Lower lobe of right lung (tissue), 2 donors: ENCODE measurements around the gene LRCH1. TPM values are rescaled to one million over a fixed set of nuclear protein-coding genes. Genes with fewer than 3 reads are reported as not detected.

ENCODE experiments used
- ATAC-seq, 2 donors: fragments of 200-7000 bp; cut with Tn5 transposase; one replicate each; pipeline ENCODE4 v1.9.1; 2020 to 2022; ENCODE audit warnings: mild to moderate bottlenecking in 2 of 2, moderate library complexity in 2 of 2
- DNase-seq: peaks from one replicate; pipeline ENCODE4 v3.0.0-alpha.2; 2020
- H3K27ac ChIP-seq: fragments of 200-600 bp; one replicate; pipeline ENCODE4 v1.8.0; 2022
- H3K27me3 ChIP-seq: fragments of 200-600 bp; one replicate; pipeline ENCODE4 v1.8.0; 2022; ENCODE audit warnings: low read depth
- H3K36me3 ChIP-seq: fragments of 200-600 bp; one replicate; pipeline ENCODE4 v1.8.0; 2022; ENCODE audit warnings: mild to moderate bottlenecking
- H3K4me1 ChIP-seq: fragments of 200-600 bp; one replicate; pipeline ENCODE4 v1.8.0; 2022
- H3K4me3 ChIP-seq: fragments of 200-600 bp; one replicate; pipeline ENCODE4 v1.8.0; 2022; ENCODE audit warnings: mild to moderate bottlenecking
- H3K9me3 ChIP-seq: fragments of 200-600 bp; one replicate; pipeline ENCODE4 v1.8.0; 2022
- intact Hi-C: fragments of 100-400 bp; cut with DNase I; formaldehyde crosslinking; loops from one replicate; pipeline ENCODE4 v1.11.0; 2022
- total RNA-seq: library from RNA; stranded (reverse); fragmentation: NEBNext Ultra II Directional; extraction: Animal tissue kit (Norgen Biotek cat#: 25700); gene quantifications from one replicate; pipeline ENCODE4 v1.2.1, GENCODE V29; 2021
- TF ChIP-seq, protein P1 (sequence below): fragments of 200-600 bp; IDR thresholded peaks from one replicate; pipeline ENCODE4 v1.8.0; 2022; ENCODE audit warnings: antibody characterized with exemption, mild to moderate bottlenecking
- donor health status: DM: no; HTN: yes; CAD: no; lungs with severe emphysema.

The LRCH1 gene
- total RNA-seq, 1 donor from 2014 or later, result 25.9 TPM

DNA sequence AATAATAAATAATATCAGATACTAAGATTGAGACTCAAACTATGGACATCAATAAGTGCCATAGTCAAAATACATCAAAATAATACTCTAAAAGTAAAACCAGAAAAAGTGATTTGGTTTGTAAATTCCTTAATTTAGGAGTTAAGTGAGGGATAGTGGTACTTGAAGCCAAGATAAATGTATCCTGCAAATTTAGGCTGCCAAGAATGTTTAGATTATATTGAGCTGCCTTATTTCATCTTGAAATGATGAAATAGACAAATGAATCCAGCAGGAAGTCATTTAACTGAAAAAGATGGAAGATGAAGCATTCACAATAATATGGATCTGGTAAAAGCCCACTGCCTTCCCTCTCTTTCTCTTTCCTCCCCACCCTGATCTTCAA, 112.3 kb downstream of the LRCH1 start:
- ATAC-seq (no peak), DNase-seq (no peak)
- intact Hi-C loops, result no loop called here
- TF ChIP-seq, protein P1, sequence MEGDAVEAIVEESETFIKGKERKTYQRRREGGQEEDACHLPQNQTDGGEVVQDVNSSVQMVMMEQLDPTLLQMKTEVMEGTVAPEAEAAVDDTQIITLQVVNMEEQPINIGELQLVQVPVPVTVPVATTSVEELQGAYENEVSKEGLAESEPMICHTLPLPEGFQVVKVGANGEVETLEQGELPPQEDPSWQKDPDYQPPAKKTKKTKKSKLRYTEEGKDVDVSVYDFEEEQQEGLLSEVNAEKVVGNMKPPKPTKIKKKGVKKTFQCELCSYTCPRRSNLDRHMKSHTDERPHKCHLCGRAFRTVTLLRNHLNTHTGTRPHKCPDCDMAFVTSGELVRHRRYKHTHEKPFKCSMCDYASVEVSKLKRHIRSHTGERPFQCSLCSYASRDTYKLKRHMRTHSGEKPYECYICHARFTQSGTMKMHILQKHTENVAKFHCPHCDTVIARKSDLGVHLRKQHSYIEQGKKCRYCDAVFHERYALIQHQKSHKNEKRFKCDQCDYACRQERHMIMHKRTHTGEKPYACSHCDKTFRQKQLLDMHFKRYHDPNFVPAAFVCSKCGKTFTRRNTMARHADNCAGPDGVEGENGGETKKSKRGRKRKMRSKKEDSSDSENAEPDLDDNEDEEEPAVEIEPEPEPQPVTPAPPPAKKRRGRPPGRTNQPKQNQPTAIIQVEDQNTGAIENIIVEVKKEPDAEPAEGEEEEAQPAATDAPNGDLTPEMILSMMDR, result no peak
- Histone ChIP-seq H3K27ac (peak overlapping the region; percentile 9), H3K4me3 (no peak overlapping the region), H3K4me1 (peaks cover 68% of the 10 kb centered on the region), H3K27me3 (no peaks in the 10 kb centered on the region), H3K9me3 (no peaks in the 10 kb centered on the region), H3K36me3 (peaks cover 5% of the 10 kb centered on the region)

DNA sequence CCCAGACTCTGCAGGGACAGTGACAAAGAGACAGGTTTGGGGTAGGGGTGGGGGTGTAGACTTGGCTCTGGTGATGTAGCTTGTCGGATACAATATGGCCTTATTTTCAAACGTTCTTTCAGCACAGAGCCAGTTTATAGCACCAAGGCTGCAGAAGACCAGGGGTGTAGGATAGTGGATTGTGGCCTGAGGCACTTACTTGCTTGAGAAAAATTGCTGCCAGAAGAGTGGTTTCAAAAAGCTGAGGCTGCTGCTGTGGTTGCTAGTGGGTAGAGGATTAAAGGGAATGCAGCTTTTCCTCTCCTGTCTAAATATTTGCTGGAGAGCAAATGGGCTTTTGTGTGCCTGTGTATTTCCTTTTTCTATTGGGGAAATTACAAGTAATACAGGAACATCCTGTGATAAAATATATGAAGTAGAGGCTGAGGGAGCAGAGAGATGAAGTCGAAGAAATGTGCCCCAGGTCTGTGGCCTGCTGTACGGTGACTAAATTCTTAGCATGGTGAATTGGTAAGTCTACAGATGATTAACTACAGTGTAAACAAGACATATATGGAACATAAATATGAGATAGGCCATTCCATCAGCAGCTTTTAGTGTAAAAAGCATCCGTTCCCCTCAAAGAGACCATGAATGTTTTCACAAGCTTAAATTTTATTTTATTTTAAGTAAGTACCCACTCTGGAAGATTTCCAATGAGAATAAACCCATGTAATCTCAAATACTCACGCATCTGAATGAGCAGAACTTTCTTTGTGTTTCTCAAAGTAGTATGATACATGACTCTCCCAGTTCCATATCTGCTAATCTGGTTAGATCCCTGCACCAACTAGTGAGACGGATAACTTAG, 112.9 kb downstream of the LRCH1 start:
- no peak for ATAC-seq
- Histone ChIP-seq H3K27ac (peak overlapping the region; percentile 3), H3K27me3 (no peaks in the 10 kb centered on the region), H3K4me3 (no peak overlapping the region), H3K36me3 (peaks cover 9% of the 10 kb centered on the region), H3K9me3 (no peaks in the 10 kb centered on the region), H3K4me1 (peaks cover 68% of the 10 kb centered on the region)
- intact Hi-C loops, result no loop called here
- TF ChIP-seq, protein P1, result no peak
- no peak for DNase-seq

DNA sequence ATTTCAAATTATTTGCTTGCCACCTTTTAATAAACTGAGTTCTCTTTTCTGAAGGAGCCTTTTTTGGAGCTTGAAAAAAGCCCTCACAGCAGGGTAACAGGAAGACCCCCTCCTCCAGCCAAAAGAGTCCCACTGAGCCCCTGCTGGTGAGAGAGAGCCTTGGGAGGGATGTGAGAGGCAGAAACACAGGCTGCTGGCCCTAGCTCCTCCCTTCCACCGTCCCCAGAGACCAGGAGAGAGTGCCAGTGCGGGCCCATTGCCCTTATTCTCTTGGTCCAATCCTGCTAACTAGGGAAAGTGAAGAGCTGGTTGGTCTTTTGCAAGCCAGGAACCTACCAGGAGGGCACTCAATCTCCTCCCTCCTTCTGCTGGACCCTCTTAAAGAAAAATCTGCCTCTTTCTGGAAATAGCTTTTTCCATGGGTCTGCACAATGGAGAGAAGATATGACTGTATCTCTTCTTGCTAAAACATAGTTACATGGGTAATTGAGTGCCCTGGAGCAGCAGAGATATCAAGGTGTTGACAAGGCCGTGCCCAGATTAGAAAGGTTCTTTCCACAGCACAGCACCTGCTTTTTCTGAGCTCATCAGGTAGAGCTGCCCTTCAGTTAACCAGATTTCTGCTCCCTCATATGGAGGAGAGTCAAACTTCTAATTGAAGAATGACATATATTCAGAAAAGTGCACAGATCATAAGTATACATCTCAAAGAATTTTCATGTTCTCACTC, 113.9 kb downstream of the LRCH1 start:
- DNase-seq, result no peak
- peak in 1 of 2 donors; percentile 46 for ATAC-seq
- no peak overlapping the region for H3K4me3 ChIP-seq
- H3K4me1 ChIP-seq, result peaks cover 67% of the 10 kb centered on the region
- no peaks in the 10 kb centered on the region for H3K9me3 ChIP-seq
- no peaks in the 10 kb centered on the region for H3K27me3 ChIP-seq
- TF ChIP-seq, protein P1, result no peak
- H3K27ac ChIP-seq, result peak overlapping the region; percentile 4
- peaks cover 9% of the 10 kb centered on the region for H3K36me3 ChIP-seq
- intact Hi-C loops, result no loop called here

DNA sequence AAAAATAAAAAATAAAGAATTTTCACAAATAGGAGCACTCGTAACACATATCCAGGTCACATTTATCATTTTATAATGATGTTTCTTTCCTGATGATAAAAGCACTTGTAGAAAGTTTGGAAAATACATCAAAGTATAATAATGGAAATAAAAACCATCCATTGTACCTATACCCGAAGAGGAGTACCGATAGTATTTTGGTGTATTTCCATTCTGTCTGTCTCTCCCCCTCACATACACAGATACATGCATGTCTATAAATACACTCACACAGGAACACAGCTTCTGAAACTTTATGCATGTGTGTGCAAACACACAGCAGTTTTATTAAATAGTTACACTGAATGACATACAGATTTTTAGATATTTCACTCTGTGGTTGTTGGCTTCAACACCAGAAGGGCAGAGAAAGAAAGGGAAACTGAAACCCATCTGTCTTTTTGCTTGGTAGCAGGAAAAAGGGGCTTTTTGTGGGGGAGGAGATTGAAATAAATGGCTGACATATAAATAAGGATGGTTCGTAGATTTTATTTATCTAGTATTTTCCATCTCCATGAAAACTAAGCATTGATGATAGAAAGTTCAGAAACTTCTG, 114.8 kb downstream of the LRCH1 start:
- peaks cover 9% of the 10 kb centered on the region for H3K36me3 ChIP-seq
- H3K27ac ChIP-seq, result peak overlapping the region; percentile 49
- H3K4me3 ChIP-seq, result peak overlapping the region; percentile 38
- H3K4me1 ChIP-seq, result peaks cover 59% of the 10 kb centered on the region
- DNase-seq (no peak), ATAC-seq (no peak)
- TF ChIP-seq, protein P1, result no peak
- intact Hi-C loops, result no loop called here
- H3K27me3 ChIP-seq, result no peaks in the 10 kb centered on the region
- no peaks in the 10 kb centered on the region for H3K9me3 ChIP-seq

DNA sequence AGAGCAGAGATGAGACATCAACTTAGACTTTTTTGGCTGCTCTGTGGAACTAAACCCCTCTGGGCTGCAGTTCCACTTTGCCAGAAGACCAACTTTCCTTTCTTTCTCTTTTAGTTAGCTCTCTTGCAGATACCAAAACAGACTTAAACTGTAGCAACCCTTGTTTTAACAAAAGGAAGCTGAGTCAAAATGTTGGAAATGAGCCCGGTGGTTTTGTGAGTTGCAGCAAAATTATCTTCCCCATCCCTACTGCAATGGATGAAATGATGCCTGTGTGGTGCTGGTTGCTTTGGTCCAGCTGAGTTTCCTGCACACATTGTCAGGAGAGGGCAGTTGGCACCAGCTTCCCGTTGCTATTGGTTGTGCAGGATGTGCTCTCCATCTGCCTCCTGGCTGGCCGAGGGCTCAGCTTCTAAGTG, 115.3 kb downstream of the LRCH1 start:
- Histone ChIP-seq H3K4me3 (peak overlapping the region; percentile 38), H3K27ac (peak overlapping the region; percentile 49), H3K4me1 (peaks cover 54% of the 10 kb centered on the region), H3K36me3 (peaks cover 9% of the 10 kb centered on the region), H3K9me3 (no peaks in the 10 kb centered on the region), H3K27me3 (no peaks in the 10 kb centered on the region)
- intact Hi-C loops, result no loop called here
- TF ChIP-seq, protein P1, result no peak
- DNase-seq, result no peak
- ATAC-seq, result peak; percentile 41 to 52
